Hematopoietic multipotent progenitor cell treated with erythropoietin and hydrocortisone succinate and interleukin-3 and kit ligand, for 4 days (in vitro differentiated cells): ENCODE data around the gene RPLP1.

ENCODE experiments used
- DNase-seq: peaks from one replicate; pipeline ENCODE4 v3.0.0-alpha.2; 2015

RPLP1 gene

DNA sequence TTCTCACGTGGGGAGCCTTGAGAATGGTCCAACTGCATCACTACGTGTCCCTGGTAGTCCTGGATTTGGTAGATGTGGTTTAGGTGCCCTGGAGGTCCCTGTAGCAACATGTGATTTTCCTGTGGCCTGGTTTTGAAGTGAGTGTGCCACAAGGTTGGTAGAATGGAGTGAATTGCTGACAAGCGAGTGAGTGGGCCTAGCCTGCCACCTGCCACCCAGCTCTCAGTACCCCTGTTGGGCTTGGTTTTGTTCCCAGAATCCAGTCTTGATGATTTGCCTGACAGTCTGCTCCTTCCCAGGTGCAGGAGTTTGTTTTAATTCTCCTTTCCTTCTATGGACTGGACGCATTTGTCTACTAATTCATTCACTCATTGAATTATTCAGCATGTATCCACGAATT, 19.4 kb downstream of the RPLP1 start:
- no peak for DNase-seq

DNA sequence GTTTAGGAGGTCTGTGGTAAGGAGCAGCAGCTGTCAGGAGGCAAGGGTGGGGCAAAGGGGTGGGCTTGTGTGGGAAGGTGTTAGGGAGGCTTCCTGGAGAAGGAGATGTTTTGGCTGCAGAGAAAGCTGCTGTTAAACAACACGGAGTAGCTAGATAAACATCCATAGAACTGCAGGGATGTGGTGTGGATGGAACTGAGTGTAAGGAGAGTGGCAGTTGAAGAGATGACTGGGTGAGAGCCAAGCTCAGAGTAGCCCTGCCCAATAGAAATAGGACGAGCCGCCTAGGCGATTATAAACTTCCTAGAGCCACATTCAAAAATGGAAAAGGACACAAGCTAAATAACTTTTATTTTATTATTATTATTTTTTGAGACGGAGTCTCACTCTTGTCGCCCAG, 19.9 kb downstream of the RPLP1 start:
- no peak for DNase-seq

DNA sequence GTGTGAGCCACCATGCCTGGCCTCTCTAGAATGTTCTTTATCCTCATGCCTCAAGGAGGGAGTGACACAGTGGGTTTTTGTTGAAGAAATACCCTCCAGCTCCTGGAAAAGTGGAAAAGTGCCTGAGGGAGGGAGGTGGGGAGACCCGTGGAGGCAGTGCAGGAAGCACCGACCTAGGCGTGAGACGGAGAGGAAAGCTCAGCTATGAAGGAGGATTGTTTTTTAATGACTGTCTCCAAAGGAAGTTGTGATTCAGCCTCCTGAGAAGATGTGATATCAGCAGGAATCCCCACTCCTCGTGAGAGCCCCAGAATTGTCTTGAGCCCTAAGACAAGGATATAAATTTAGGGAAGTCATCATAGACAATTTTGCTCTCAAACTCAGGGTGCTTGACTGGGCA, 21.7 kb downstream of the RPLP1 start:
- no peak for DNase-seq

DNA sequence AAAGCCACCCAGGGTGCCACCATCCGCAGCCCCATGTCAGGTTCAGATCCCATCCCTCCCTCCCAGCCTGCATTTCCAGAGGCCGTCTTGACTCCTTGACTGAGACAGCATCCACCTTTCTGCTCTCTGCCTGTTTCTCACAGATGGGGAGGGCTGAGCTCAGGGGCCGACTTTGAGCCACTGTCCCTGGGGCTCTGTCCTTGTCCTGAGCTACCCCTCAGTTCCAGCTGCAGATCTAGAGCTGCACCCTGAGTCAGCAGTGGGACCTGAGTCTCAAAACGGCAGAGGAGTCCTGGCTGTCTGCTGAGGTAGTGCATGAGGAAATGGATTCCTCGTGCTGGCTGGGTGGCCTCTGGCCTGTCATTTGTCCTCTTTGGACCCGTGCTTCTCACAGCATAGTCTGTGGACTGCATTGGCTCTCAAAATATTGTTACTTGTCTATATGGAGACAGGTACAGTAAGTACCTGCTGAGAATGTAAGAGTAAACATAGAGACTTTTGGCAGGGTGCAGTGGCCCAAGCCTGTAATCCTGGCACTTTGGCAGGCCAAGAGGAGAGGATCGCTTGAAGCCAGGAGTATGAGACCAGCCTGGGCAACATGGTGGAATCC, 22.3 kb downstream of the RPLP1 start:
- no peak for DNase-seq

- peak; percentile 85 for DNase-seq
Observed at GRCh38 chr15:69475769-69476358, 23.2 kb downstream of the RPLP1 start.

GRCh38 chr15:69476704-69477473, 24.3 kb downstream of the RPLP1 start:
- DNase-seq, result no peak

DNA sequence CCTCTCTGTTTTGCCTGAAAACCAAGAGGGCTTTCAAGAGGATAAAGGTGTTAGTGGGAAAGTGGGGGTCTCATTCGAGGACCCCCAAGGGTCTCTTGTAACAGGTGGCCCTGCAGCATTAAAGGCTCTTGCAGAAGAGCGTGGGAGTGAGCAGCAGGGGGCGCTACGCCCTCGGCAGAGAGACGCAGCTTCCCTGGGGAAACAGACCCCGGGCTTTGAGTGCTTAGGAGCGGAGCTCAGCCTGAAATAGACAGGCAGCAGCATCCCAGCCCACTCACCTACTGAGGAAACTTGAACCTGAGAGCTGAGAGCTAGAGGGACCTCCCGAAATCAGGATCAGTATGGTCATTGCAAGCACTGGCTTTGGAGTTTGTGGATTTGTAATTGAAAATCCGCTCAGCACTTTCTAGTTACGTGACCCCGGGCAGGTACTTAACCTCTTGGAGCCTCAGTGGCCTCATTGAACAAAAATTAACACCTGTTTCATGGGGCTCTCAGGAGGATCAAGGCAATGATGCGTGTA, 25.7 kb downstream of the RPLP1 start:
- DNase-seq, result peak; percentile 78

DNA sequence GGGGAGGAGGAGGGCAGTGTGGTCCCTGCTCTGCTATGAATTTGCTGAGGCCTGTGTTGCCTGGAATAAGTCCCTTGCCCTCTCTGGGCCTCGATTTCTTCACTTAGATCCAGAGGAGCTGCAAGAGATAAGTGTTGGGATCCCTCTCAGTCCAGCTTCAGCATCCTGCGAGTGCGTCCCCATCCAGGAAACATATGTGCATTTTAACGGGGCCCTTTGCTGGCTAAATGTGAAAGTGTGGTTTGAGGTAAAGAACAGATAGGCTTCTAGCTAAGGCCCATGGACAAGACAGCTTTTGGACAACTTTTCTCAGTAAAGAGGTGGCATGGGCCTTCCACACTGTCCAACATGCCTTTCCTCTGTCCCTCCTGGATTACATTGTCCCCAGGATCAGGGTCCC, 26.5 kb downstream of the RPLP1 start:
- no peak for DNase-seq

DNA sequence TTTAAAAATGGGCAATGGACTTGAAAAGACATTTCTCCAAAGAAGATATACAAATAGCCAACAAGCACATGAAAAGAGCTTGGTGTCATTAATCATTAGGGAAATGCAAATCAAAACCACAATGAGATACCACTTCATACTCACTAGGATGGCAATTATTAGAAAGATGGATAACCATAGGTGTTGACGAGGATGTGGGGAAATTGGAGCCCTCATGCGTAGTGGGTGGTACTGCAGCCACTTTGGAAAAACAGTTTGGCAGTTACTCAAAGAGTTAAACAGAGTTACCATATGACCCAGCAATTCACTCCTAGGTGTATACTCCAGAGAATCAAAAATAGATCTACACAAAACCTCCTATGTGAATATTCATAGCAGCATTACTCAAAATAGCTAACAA, 27.4 kb downstream of the RPLP1 start:
- no peak for DNase-seq

GRCh38 chr15:69480932-69481331, 28.3 kb downstream of the RPLP1 start:
- DNase-seq, result peak; percentile 43

GRCh38 chr15:69482686-69483256, 30.2 kb downstream of the RPLP1 start:
- DNase-seq, result no peak

DNA sequence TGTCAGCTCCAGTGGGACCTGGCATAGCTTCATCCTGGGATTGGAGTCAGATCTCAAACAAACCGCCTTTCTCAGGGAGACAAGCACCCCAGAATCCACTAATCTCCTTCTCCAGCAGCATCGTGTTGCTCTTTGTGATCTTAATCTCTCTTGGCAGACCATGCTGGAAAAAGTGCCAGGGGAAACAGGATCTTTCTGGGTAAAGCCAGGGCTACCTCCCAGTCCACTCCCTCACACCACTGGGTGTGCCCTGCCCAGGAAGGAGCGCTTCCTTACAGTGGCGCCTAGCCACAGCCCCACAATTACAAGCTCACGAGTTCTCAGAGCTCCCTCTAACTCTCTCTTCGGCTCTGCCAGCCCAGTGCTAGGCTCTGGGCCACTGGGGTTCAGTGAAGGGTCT, 32.2 kb downstream of the RPLP1 start:
- DNase-seq, result peak; percentile 38

- DNase-seq, result no peak
Observed at GRCh38 chr15:69486481-69487110, 34.0 kb downstream of the RPLP1 start.

- DNase-seq, result no peak
Observed at GRCh38 chr15:69489073-69489571, 36.5 kb downstream of the RPLP1 start.

- DNase-seq, result no peak
Observed at GRCh38 chr15:69490356-69491037, 37.9 kb downstream of the RPLP1 start.

DNA sequence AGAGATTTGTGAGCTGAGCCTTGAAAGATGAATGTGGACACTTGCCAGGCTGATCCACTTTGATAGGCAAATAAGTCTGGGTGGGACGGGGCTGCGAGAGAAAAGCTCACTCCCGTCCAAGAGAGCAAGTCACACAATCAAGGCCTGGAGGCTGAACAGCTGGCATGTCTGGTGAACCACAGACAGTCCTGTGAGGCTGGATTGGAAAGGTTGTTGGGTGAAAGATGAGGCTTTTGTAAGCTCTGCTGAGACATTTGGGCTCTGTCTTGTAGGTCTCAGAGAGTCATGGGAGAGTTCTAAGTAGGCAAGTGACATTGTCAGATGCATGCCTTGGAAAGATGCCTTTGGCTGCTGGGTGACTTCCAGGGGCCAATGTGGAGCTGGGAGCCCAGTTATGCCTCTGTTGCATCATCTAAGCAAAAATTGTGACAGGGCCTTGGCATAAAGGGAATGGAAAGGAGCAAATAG, 38.5 kb downstream of the RPLP1 start:
- no peak for DNase-seq

- DNase-seq, result no peak
Observed at GRCh38 chr15:69493406-69493805, 40.8 kb downstream of the RPLP1 start.

DNA sequence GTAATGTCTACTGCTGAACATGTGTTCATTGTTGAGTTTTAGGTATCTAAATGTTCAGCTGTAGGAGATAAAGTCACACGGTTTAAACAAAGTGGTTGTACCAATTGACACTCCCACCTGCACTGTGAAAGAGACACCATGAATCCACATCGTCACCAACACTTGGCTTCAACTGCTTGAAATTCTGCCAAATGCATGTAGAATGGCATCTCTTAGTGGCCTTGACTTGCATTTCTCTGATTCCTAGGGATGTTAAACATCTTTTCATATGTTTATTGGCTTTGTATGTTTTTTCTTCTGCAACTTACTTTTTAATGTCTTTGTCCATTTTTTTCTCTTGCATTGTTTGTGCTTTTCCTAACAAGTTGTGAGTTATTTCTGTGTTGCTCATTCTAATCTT, 43.4 kb downstream of the RPLP1 start:
- DNase-seq, result no peak

- no peak for DNase-seq
Observed at GRCh38 chr15:69497076-69497475, 44.5 kb downstream of the RPLP1 start.

DNA sequence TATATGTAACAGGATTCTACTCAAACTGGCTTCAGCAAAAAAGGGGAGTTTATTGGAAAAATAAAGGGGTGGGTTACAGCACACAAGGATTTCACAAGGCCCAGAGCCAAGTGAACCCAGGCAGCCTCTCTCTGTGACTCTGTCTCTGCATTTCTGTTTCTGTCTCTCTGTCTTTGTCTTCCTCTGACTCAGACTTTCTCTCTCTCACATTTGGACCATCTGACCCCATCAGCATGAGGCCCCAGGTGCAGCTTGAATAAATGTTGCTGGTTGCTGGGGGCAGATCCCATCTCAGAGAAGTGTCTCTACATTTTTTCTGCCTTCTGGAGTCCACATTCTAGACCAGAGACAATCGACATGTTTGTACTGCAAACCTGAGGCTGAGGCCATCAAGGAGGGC, 45.0 kb downstream of the RPLP1 start:
- no peak for DNase-seq

DNA sequence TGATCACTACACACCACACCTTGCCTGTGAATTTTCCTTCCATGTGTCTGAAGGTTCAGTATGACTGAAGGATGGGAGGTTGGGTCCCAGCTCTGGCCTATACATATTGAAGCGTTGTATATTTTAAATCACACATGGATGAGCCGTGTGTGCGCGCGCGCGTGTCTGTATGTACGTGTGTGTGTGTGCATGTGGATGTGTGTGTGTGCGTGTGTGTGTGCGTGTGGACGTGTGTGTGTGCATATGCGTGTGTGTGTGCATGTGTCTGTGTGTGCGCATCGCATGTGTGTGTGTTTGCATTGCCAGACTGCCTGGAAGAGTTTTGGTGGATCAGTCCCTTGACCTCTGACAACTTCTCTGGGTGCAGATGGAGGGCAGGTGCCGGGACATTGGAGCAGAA, 45.7 kb downstream of the RPLP1 start:
- DNase-seq, result no peak

GRCh38 chr15:69498987-69499386, 46.4 kb downstream of the RPLP1 start:
- DNase-seq, result no peak
